Adrenal gland (tissue), 12 donors: ENCODE results near the gene MSTO1. TPM values are rescaled to one million over a fixed set of nuclear protein-coding genes. Genes with fewer than 3 reads are reported as not detected.

Experiments used
- DNase-seq, 7 donors: peaks; one replicate each; pipeline ENCODE4 v3.0.0-alpha.2; 2019 to 2020
- H3K27ac ChIP-seq, 5 donors: fragments of 200-600 bp; sonication (generic) in 4 of 5; 1 replicate in 3 of 5; 2 replicates in 2 of 5; pipeline versions ENCODE4 v1.5.1 to v1.8.0; 2016 to 2020; ENCODE audit warnings: mild to moderate bottlenecking in 1 of 5
- H3K27me3 ChIP-seq: fragments of 200-600 bp; 2 replicates; pipeline ENCODE4 v1.8.0; 2021
- H3K36me3 ChIP-seq, 2 donors: fragments of 200-600 bp; replicated peaks in 1 of 2; 1 replicate in 1 of 2; 2 replicates in 1 of 2; pipeline versions ENCODE4 v1.5.1 to v1.8.0; 2018 to 2022
- H3K4me1 ChIP-seq, 2 donors: fragments of 200-600 bp; replicated peaks in 1 of 2; 1 replicate in 1 of 2; 2 replicates in 1 of 2; pipeline versions ENCODE4 v1.5.1 to v1.8.0; 2018 to 2021
- H3K4me3 ChIP-seq, 4 donors: fragments of 200-600 bp; sonication (generic) in 3 of 4; one replicate each; pipeline ENCODE4 v1.5.1; 2016 to 2018
- H3K9me3 ChIP-seq, 3 donors: fragments of 200-600 bp; sonication (generic) in 1 of 3; replicated peaks in 1 of 3; 1 replicate in 2 of 3; 2 replicates in 1 of 3; pipeline versions ENCODE4 v1.5.1 to v1.8.0; 2016 to 2021
- CTCF ChIP-seq, 6 experiments: fragments of 450-650 bp in 4 of 6; fragments of 200-600 bp in 2 of 6; sonication (generic) in 1 of 6; IDR thresholded peaks; 1 replicate in 5 of 6; 2 replicates in 1 of 6; pipeline versions ENCODE4 v1.5.1 to v1.8.0; 2016 to 2021; ENCODE audit warnings: antibody characterized with exemption in 6 of 6, mild to moderate bottlenecking in 2 of 6, moderate library complexity in 1 of 6
- POLR2A ChIP-seq, 2 donors: fragments of 450-650 bp; IDR thresholded peaks; one replicate each; pipeline ENCODE4 v1.6.1; 2017; ENCODE audit warnings: antibody characterized with exemption in 2 of 2, mild to moderate bottlenecking in 2 of 2, moderate library complexity in 1 of 2
- WGBS, 4 donors: extraction: QIAGEN DNeasy Blood & Tissue Kit in 2 of 4; methylation state at CpG; one replicate each; pipeline versions ENCODE4 v1.1.5 to v1.1.7; 2013 to 2017; 5-methylcytosine and 5-hydroxymethylcytosine counted together
- intact Hi-C, 2 donors: fragments of 100-400 bp; cut with DNase I; formaldehyde crosslinking; loops; one replicate each; pipeline versions ENCODE4 v1.14.1 to v1.15.0; 2022 to 2023
- polyA plus RNA-seq, 3 donors: library from polyadenylated mRNA; stranded (reverse); fragments of 200-250 nt in 2 of 3; fragments of 350-450 nt in 1 of 3; fragmentation: Illumina TruSeq in 1 of 3; extraction: RNeasy Lipid Tissue Mini Kit (QIAGEN cat#74804) in 1 of 3; gene quantifications; one replicate each; pipeline ENCODE4 v1.2.3, GENCODE V29; 2013 to 2014
- total RNA-seq, 9 donors: library from RNA; depleted of rRNA in 4 of 9; stranded (reverse); fragments of >200 nt in 4 of 9; fragments of 120-200 nt in 1 of 9; fragmentation: NEBNext Ultra II Directional in 1 of 9; extraction: Animal tissue kit (Norgen Biotek cat#: 25700) in 1 of 9; gene quantifications; one replicate each; pipeline versions ENCODE4 v1.1.0 to v1.2.4, GENCODE V29; 2013 to 2023
- donor health status: healthy with polysubstance abuse.
- donor health status: Bipolar disorder and iron deficiency.
- donor health status: DM: yes; HTN: yes; CAD: no.
- donor health status: DM: no; HTN: no; CAD: no.
- donor health status: DM: no; HTN: no; CAD: no.
- donor health status: DM: yes; HTN: yes; CAD: no.

MSTO1 gene
- total and polyA plus RNA-seq, 12 donors = 1.1 to 54.3 (median 28.2) TPM

- H3K4me1 ChIP-seq = peaks cover 0 to 26% of the 10 kb centered on the region in 2 donors
- no peaks in the 10 kb centered on the region for H3K36me3 ChIP-seq
- no peaks in the 10 kb centered on the region for H3K27me3 ChIP-seq
- peak in 6 of 7 donors; percentile 25 to 64 (median 47) for DNase-seq
- TF ChIP-seq POLR2A (IDR thresholded peaks at IDR 0.05) = no peak
- peak; percentile 29 to 62 (median 47) for TF ChIP-seq CTCF (IDR thresholded peaks at IDR 0.05)
- peak overlapping the region in 1 of 4 donors; percentile 18 for H3K4me3 ChIP-seq
- intact Hi-C loops = no loop called here
- H3K27ac ChIP-seq = peak overlapping the region in 2 of 5 donors; percentile 26 to 74
- 42 to 48% (median 46%) methylated on average over 11 of the region's 11 CpGs for WGBS, 4 donors
- no peaks in the 10 kb centered on the region for H3K9me3 ChIP-seq
Measured at GRCh38 chr1:155648207-155649147, 38.5 kb downstream of the MSTO1 start.

GRCh38 chr1:155649676-155650075, 39.7 kb downstream of the MSTO1 start:
- peaks cover 0 to 25% of the 10 kb centered on the region in 2 donors for H3K4me1 ChIP-seq
- intact Hi-C loops = no loop called here
- H3K36me3 ChIP-seq = no peaks in the 10 kb centered on the region
- no peak for DNase-seq
- no peaks in the 10 kb centered on the region for H3K9me3 ChIP-seq
- H3K4me3 ChIP-seq = no peak overlapping the region
- no peak overlapping the region for H3K27ac ChIP-seq
- TF ChIP-seq CTCF (IDR thresholded peaks at IDR 0.05) (no peak), POLR2A (IDR thresholded peaks at IDR 0.05) (no peak)
- no peaks in the 10 kb centered on the region for H3K27me3 ChIP-seq

GRCh38 chr1:155650231-155650757, 40.3 kb downstream of the MSTO1 start:
- WGBS, 4 donors = 90 to 95% (median 91%) methylated on average over 7 of the region's 7 CpGs

More at GRCh38 chr1:155650231-155650757, 40.3 kb downstream of the MSTO1 start:
- Histone ChIP-seq H3K9me3 (no peaks in the 10 kb centered on the region), H3K27ac (no peak overlapping the region), H3K4me3 (no peak overlapping the region), H3K27me3 (no peaks in the 10 kb centered on the region), H3K4me1 (peaks cover 0 to 19% of the 10 kb centered on the region in 2 donors), H3K36me3 (no peaks in the 10 kb centered on the region)
- TF ChIP-seq POLR2A (IDR thresholded peaks at IDR 0.05) = no peak
- TF ChIP-seq CTCF (IDR thresholded peaks at IDR 0.05) = no peak
- no peak for DNase-seq
- intact Hi-C loops = no loop called here
